PC-3 (cell line): ENCODE measurements around the gene SPCS3.

Experiments
- CTCF ChIP-seq: fragments of 300-600 bp; sonication (generic); conservative IDR thresholded peaks from 2 replicates; pipeline ENCODE4 v1.5.1; 2017; ENCODE audit warnings: antibody characterized with exemption, low read depth, mild to moderate bottlenecking, low read length
- EZH2 ChIP-seq: fragments of 300-600 bp; sonication (generic); IDR thresholded peaks from one replicate; pipeline ENCODE4 v1.6.1; 2017; ENCODE audit warnings: antibody characterized with exemption, mild to moderate bottlenecking, low read length; ENCODE audit not compliant: unreplicated experiment
- EZH2phosphoT487 ChIP-seq: fragments of 300-600 bp; sonication (generic); IDR thresholded peaks from 2 replicates; pipeline ENCODE4 v1.6.1; 2018; ENCODE audit warnings: mild to moderate bottlenecking, antibody characterized with exemption, low read length, borderline replicate concordance

- no peak for TF ChIP-seq CTCF
- TF ChIP-seq EZH2phosphoT487, result no peak
- no peak for TF ChIP-seq EZH2
Measured at GRCh38 chr4:176291748-176292147, 28.0 kb upstream of the SPCS3 start.
